ENCODE measurements around the gene DENND4B.

DNA sequence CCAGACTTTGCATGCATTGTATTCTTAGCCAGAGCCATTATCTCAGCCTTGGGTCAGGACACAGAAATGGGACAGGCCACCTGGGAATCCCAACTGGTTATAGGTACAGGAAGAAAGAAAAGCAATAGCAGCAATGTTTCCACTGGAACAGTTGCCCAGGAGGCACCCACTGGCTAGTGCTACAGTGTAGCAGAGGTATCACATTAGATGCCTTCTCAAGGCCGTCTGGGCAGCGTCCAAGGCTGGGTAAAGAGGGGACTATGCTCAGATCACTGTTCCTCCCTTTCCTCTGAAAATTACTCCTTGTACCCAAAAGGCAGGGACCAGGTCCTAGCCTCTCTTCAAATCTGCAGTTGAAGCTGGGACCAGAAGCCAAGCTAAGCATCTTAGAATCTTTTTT, 23.8 kb upstream of the DENND4B start:
- TF ChIP-seq POLR2A (IDR thresholded peaks at IDR 0.05; ENCODE audit: low read length) (no peak), GATA1 (IDR thresholded peaks at IDR 0.05; ENCODE audit: low read depth, low read length) (no peak)
